AG04449 (cell line): ENCODE results near the gene DOCK1.
"Not testable (repeated sequence)": the region's sequence is repeated elsewhere in the genome, so short reads cannot be mapped to it uniquely, and the experiment has no call there.

ENCODE experiments used
- CTCF ChIA-PET: fragments of 350-600 bp; formaldehyde crosslinking; extraction: SDS; loops from one replicate; lab custom pipeline; 2021; ENCODE audit warnings: antibody characterized with exemption; lab: Yijun Ruan, JAX
- POLR2A ChIA-PET: fragments of 400-600, 350-600 bp; formaldehyde crosslinking; extraction: SDS; loops from one replicate; lab custom pipeline; 2020; ENCODE audit warnings: antibody characterized with exemption, inconsistent platforms; lab: Yijun Ruan, JAX
- DNase-seq: peaks from one replicate; pipeline ENCODE4 v3.0.0-alpha.2; 2010; ENCODE audit warnings: low read depth, low spot score
- H3K4me3 ChIP-seq: 2 replicates; pipeline ENCODE4 v1.5.1; 2011; ENCODE audit warnings: low read depth, mild to moderate bottlenecking, control low read depth, low read length
- TF ChIP-seq, protein P1 (sequence below): IDR thresholded peaks from one replicate; pipeline ENCODE4 v1.5.1; 2011; ENCODE audit warnings: mild to moderate bottlenecking, moderate library complexity, low read length, control low read depth, inconsistent platforms; ENCODE audit not compliant: insufficient read depth; ENCODE audit errors: missing control alignments

The DOCK1 gene

GRCh38 chr10:126889421-126889820, 15.8 kb upstream of the DOCK1 start:
- DNase-seq, result no peak
- POLR2A ChIA-PET, result no interaction called here
- TF ChIP-seq, protein P1, sequence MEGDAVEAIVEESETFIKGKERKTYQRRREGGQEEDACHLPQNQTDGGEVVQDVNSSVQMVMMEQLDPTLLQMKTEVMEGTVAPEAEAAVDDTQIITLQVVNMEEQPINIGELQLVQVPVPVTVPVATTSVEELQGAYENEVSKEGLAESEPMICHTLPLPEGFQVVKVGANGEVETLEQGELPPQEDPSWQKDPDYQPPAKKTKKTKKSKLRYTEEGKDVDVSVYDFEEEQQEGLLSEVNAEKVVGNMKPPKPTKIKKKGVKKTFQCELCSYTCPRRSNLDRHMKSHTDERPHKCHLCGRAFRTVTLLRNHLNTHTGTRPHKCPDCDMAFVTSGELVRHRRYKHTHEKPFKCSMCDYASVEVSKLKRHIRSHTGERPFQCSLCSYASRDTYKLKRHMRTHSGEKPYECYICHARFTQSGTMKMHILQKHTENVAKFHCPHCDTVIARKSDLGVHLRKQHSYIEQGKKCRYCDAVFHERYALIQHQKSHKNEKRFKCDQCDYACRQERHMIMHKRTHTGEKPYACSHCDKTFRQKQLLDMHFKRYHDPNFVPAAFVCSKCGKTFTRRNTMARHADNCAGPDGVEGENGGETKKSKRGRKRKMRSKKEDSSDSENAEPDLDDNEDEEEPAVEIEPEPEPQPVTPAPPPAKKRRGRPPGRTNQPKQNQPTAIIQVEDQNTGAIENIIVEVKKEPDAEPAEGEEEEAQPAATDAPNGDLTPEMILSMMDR, result no peak
- CTCF ChIA-PET, result no interaction called here
- no peak overlapping the region for H3K4me3 ChIP-seq

- POLR2A ChIA-PET, H3K4me3 ChIP-seq, DNase-seq, CTCF ChIA-PET: not testable (repeated sequence)
These were observed 14.4 kb upstream of the DOCK1 start for GRCh38 chr10:126890797-126891196.

GRCh38 chr10:126892226-126893175, 12.7 kb upstream of the DOCK1 start:
- TF ChIP-seq, protein P1, result no peak
- CTCF ChIA-PET, result no interaction called here
- POLR2A ChIA-PET, result no interaction called here
- DNase-seq, result no peak
- H3K4me3 ChIP-seq, result no peak overlapping the region

- no peak for DNase-seq
- no peak overlapping the region for H3K4me3 ChIP-seq
- ChIA-PET POLR2A (no interaction called here), CTCF (no interaction called here)
- TF ChIP-seq, protein P1, result no peak
These were observed 12.0 kb upstream of the DOCK1 start for GRCh38 chr10:126893206-126893605.

DNA sequence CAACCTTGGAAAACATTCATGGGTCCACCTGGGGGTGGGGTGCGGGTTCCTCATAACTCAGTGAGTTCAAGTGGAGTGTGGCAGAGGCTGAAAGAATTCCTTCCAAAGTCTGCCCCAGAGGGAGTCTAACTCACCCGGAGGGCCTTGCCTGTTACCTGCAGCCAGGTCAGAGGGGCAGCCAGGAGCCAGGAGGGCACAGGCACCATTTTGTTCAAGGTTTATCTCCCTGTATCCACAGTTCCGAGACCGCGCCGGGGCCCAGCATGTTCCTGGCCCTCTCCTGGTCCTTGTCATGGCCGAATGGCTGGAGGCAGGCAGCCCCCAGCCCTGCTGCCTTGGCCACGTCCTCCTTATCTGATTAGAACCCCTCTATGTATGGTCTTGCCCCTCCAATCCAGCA, 11.4 kb upstream of the DOCK1 start:
- TF ChIP-seq, protein P1, result no peak
- ChIA-PET CTCF (no interaction called here), POLR2A (no interaction called here)
- H3K4me3 ChIP-seq, result no peak overlapping the region
- no peak for DNase-seq

GRCh38 chr10:126895214-126895781, 9.9 kb upstream of the DOCK1 start:
- TF ChIP-seq, protein P1, result no peak
- CTCF ChIA-PET, result no interaction called here

More at GRCh38 chr10:126895214-126895781, 9.9 kb upstream of the DOCK1 start:
- POLR2A ChIA-PET, result no interaction called here
- no peak overlapping the region for H3K4me3 ChIP-seq
- no peak for DNase-seq
